GM23338 (cell line): ENCODE results near the gene SUMF1. TPM values are rescaled to one million over a fixed set of nuclear protein-coding genes. Genes with fewer than 3 reads are reported as not detected.

ENCODE experiments used
- ATAC-seq: fragments of 200-7000 bp; cut with Tn5 transposase; 3 replicates; pipeline ENCODE4 v1.9.1; 2020
- DNase-seq: peaks from one replicate; pipeline ENCODE4 v3.0.0-alpha.2; 2015; ENCODE audit warnings: low spot score
- H2AFZ ChIP-seq: fragments of 200-600 bp; sonication (generic); 2 replicates; pipeline ENCODE4 v1.8.0; 2016; ENCODE audit warnings: antibody characterized with exemption, mild to moderate bottlenecking, moderate library complexity
- H3F3A ChIP-seq: fragments of 200-600 bp; sonication (generic); replicated peaks from 2 replicates; pipeline ENCODE4 v1.8.0; 2017; ENCODE audit warnings: antibody characterized with exemption, mixed run types, low read depth
- H3K27ac ChIP-seq: fragments of 200-600 bp; sonication (generic); 2 replicates; pipeline ENCODE4 v1.6.1; 2016; ENCODE audit warnings: low read depth
- H3K27me3 ChIP-seq: fragments of 200-600 bp; sonication (generic); 2 replicates; pipeline ENCODE4 v1.8.0; 2016; ENCODE audit warnings: mild to moderate bottlenecking, mixed run types, moderate library complexity; ENCODE audit not compliant: insufficient read depth
- H3K36me3 ChIP-seq: fragments of 200-600 bp; sonication (generic); 2 replicates; pipeline ENCODE4 v1.8.0; 2016; ENCODE audit warnings: mild to moderate bottlenecking; ENCODE audit not compliant: insufficient read depth
- H3K4me1 ChIP-seq: fragments of 200-600 bp; sonication (generic); 2 replicates; pipeline ENCODE4 v1.8.0; 2016; ENCODE audit warnings: mild to moderate bottlenecking, moderate library complexity; ENCODE audit not compliant: insufficient read depth
- H3K4me2 ChIP-seq: fragments of 200-600 bp; sonication (generic); 2 replicates; pipeline ENCODE4 v1.7.1; 2017; ENCODE audit warnings: mixed run types
- H3K4me3 ChIP-seq: fragments of 200-600 bp; sonication (generic); 2 replicates; pipeline ENCODE4 v1.6.1; 2016; ENCODE audit warnings: mixed run types
- H3K79me2 ChIP-seq: fragments of 200-600 bp; sonication (generic); replicated peaks from 2 replicates; pipeline ENCODE4 v1.8.0; 2017; ENCODE audit warnings: mild to moderate bottlenecking; ENCODE audit not compliant: insufficient read depth
- H3K9me2 ChIP-seq: fragments of 200-600 bp; sonication (generic); 2 replicates; pipeline ENCODE4 v1.8.0; 2017; ENCODE audit not compliant: insufficient read depth
- H4K20me1 ChIP-seq: fragments of 200-600 bp; sonication (generic); replicated peaks from 2 replicates; pipeline ENCODE4 v1.8.0; 2017; ENCODE audit warnings: mild to moderate bottlenecking; ENCODE audit not compliant: insufficient read depth
- H3K27ac Mint-ChIP-seq: 2 replicates; pipeline ENCODE4 v1.8.0; 2020; ENCODE audit warnings: inconsistent platforms, mild to moderate bottlenecking, moderate library complexity, mixed read lengths
- H3K27me3 Mint-ChIP-seq: 3 replicates; pipeline ENCODE4 v1.8.0; 2022; ENCODE audit warnings: low read depth, mild to moderate bottlenecking, moderate library complexity, mixed read lengths, inconsistent platforms; ENCODE audit not compliant: insufficient read depth, poor library complexity
- H3K36me3 Mint-ChIP-seq: 3 replicates; pipeline ENCODE4 v1.8.0; 2021; ENCODE audit warnings: low read depth, mild to moderate bottlenecking, inconsistent platforms, moderate library complexity, mixed read lengths
- H3K4me1 Mint-ChIP-seq: 3 replicates; pipeline ENCODE4 v1.8.0; 2020; ENCODE audit warnings: mild to moderate bottlenecking, inconsistent platforms, mixed read lengths
- H3K4me3 Mint-ChIP-seq: 3 replicates; pipeline ENCODE4 v1.8.0; 2021; ENCODE audit warnings: moderate library complexity, mild to moderate bottlenecking, inconsistent platforms, mixed read lengths
- H3K9me3 Mint-ChIP-seq: 3 replicates; pipeline ENCODE4 v1.8.0; 2020; ENCODE audit warnings: moderate library complexity, mild to moderate bottlenecking, inconsistent platforms, mixed read lengths
- CREB1 ChIP-seq: fragments of 250-450 bp; sonication (Bioruptor Pico); IDR thresholded peaks from 2 replicates; pipeline ENCODE4 v1.5.0; 2020; ENCODE audit warnings: low read depth, mild to moderate bottlenecking, moderate library complexity
- CTCF ChIP-seq, 2 experiments: fragments of 200-600 bp in 1 of 2; sonication (generic) in 1 of 2; conservative IDR thresholded peaks; 2 replicates each; pipeline versions ENCODE4 v1.5.1 to v1.6.1; 2016 to 2017; ENCODE audit warnings: antibody characterized with exemption in 2 of 2, low read depth in 2 of 2, mild to moderate bottlenecking in 2 of 2, moderate library complexity in 1 of 2
- ETS1 ChIP-seq: IDR thresholded peaks from 2 replicates; pipeline ENCODE4 v1.6.1; 2016; ENCODE audit warnings: antibody characterized with exemption
- EZH2 ChIP-seq: fragments of 200-600 bp; sonication (generic); IDR thresholded peaks from one replicate; pipeline ENCODE4 v1.8.0; 2017; ENCODE audit warnings: antibody characterized with exemption, mild to moderate bottlenecking, low read depth; ENCODE audit not compliant: unreplicated experiment
- EZH2phosphoT487 ChIP-seq: fragments of 200-600 bp; sonication (generic); IDR thresholded peaks from one replicate; pipeline ENCODE4 v1.8.1; 2018; ENCODE audit warnings: antibody characterized with exemption; ENCODE audit not compliant: unreplicated experiment
- JUNB ChIP-seq: IDR thresholded peaks from one replicate; pipeline ENCODE4 v1.6.1; 2016; ENCODE audit warnings: antibody characterized with exemption; ENCODE audit not compliant: unreplicated experiment
- NANOG ChIP-seq: IDR thresholded peaks from 2 replicates; pipeline ENCODE4 v1.6.1; 2016; ENCODE audit warnings: antibody characterized with exemption, borderline replicate concordance
- POLR2AphosphoS5 ChIP-seq: IDR thresholded peaks from 2 replicates; pipeline ENCODE4 v1.6.1; 2016; ENCODE audit warnings: antibody characterized with exemption, low read depth
- REST ChIP-seq: IDR thresholded peaks from one replicate; pipeline ENCODE4 v1.6.1; 2018; ENCODE audit warnings: antibody characterized with exemption; ENCODE audit not compliant: unreplicated experiment
- STAT1 ChIP-seq: IDR thresholded peaks from one replicate; pipeline ENCODE4 v1.6.1; 2016; ENCODE audit warnings: antibody characterized with exemption; ENCODE audit not compliant: unreplicated experiment
- ZNF114 ChIP-seq: fragments of 250-450 bp; sonication (Bioruptor Pico); IDR thresholded peaks from 2 replicates; pipeline ENCODE4 v1.5.0; 2020; ENCODE audit warnings: mild to moderate bottlenecking, moderate library complexity
- ZNF331 ChIP-seq: fragments of 250-450 bp; sonication (Bioruptor Pico); IDR thresholded peaks from 2 replicates; pipeline ENCODE4 v1.5.0; 2020; ENCODE audit warnings: low read depth, mild to moderate bottlenecking, moderate library complexity
- polyA plus RNA-seq: library from polyadenylated mRNA; unstranded; fragments of >200 nt; fragmentation: Nextera tagmentation; extraction: Ambion mirVana; gene quantifications from 2 replicates; pipeline ENCODE4 v1.2.1, GENCODE V29; 2016
- total RNA-seq: library from RNA; depleted of rRNA; stranded (reverse); fragments of >200 nt; shearing (Covaris generic); gene quantifications from 2 replicates; pipeline ENCODE4 v1.2.3, GENCODE V29; 2014
- TF ChIP-seq, protein P1 (sequence below): fragments of 250-450 bp; sonication (Bioruptor Pico); IDR thresholded peaks from 2 replicates; pipeline ENCODE4 v1.5.0; 2020; ENCODE audit warnings: mild to moderate bottlenecking, moderate library complexity

Gene SUMF1
- total and polyA plus RNA-seq, 2 experiments from 2014 or later, result 6.9 to 20.3 TPM

DNA sequence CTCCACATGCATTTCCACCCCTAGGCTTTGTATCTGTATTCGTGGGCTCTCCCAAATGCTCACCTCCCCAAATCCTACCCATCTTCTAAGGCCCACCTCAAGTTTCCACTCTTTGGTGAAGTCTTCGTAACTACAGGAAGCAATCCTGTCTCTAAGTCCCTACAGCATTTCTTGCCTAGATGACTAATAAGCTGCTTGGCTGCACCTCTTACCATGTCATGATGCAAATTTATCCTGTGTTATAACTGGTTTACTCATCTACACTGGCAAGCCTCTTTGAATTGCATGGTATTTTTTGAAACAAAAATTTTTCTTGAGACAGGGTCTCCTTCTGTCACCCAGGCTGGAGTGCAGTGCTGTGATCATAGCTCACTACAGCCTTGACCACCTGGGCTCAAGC is 90.6 kb downstream of the SUMF1 start:
- Mint-ChIP-seq H3K27me3 (peaks cover 3% of the 10 kb centered on the region), H3K4me1 (peaks cover 7% of the 10 kb centered on the region), H3K36me3 (peaks cover 16% of the 10 kb centered on the region; the same call in 2 of the 3 replicates), H3K27ac (no peak overlapping the region), H3K4me3 (no peak overlapping the region), H3K9me3 (peaks cover 6% of the 10 kb centered on the region; the same call in 1 of the 3 replicates)
- Histone ChIP-seq H3K4me1 (peaks cover 8% of the 10 kb centered on the region), H3K79me2 (no peaks in the 10 kb centered on the region), H3K4me2 (no peak overlapping the region), H3K9me2 (peaks cover 4% of the 10 kb centered on the region; the same call in 1 of the 2 replicates), H3K27ac (no peak overlapping the region), H2AFZ (no peak overlapping the region), H3K27me3 (no peaks in the 10 kb centered on the region), H3K4me3 (no peak overlapping the region), H4K20me1 (no peaks in the 10 kb centered on the region), H3F3A (no peaks in the 10 kb centered on the region), H3K36me3 (no peaks in the 10 kb centered on the region)
- no peak for DNase-seq
- no peak for ATAC-seq
- TF ChIP-seq CREB1 (CRISPR knock-in tag) (no peak), JUNB (no peak), ZNF114 (no peak), EZH2phosphoT487 (no peak), REST (no peak), POLR2AphosphoS5 (no peak), ETS1 (no peak), EZH2 (no peak), ZNF331 (no peak), NANOG (no peak), CTCF (conservative IDR thresholded peaks at IDR 0.05; ENCODE audit: low read depth in 2 of 2) (no peak), STAT1 (no peak)
- TF ChIP-seq, protein P1, sequence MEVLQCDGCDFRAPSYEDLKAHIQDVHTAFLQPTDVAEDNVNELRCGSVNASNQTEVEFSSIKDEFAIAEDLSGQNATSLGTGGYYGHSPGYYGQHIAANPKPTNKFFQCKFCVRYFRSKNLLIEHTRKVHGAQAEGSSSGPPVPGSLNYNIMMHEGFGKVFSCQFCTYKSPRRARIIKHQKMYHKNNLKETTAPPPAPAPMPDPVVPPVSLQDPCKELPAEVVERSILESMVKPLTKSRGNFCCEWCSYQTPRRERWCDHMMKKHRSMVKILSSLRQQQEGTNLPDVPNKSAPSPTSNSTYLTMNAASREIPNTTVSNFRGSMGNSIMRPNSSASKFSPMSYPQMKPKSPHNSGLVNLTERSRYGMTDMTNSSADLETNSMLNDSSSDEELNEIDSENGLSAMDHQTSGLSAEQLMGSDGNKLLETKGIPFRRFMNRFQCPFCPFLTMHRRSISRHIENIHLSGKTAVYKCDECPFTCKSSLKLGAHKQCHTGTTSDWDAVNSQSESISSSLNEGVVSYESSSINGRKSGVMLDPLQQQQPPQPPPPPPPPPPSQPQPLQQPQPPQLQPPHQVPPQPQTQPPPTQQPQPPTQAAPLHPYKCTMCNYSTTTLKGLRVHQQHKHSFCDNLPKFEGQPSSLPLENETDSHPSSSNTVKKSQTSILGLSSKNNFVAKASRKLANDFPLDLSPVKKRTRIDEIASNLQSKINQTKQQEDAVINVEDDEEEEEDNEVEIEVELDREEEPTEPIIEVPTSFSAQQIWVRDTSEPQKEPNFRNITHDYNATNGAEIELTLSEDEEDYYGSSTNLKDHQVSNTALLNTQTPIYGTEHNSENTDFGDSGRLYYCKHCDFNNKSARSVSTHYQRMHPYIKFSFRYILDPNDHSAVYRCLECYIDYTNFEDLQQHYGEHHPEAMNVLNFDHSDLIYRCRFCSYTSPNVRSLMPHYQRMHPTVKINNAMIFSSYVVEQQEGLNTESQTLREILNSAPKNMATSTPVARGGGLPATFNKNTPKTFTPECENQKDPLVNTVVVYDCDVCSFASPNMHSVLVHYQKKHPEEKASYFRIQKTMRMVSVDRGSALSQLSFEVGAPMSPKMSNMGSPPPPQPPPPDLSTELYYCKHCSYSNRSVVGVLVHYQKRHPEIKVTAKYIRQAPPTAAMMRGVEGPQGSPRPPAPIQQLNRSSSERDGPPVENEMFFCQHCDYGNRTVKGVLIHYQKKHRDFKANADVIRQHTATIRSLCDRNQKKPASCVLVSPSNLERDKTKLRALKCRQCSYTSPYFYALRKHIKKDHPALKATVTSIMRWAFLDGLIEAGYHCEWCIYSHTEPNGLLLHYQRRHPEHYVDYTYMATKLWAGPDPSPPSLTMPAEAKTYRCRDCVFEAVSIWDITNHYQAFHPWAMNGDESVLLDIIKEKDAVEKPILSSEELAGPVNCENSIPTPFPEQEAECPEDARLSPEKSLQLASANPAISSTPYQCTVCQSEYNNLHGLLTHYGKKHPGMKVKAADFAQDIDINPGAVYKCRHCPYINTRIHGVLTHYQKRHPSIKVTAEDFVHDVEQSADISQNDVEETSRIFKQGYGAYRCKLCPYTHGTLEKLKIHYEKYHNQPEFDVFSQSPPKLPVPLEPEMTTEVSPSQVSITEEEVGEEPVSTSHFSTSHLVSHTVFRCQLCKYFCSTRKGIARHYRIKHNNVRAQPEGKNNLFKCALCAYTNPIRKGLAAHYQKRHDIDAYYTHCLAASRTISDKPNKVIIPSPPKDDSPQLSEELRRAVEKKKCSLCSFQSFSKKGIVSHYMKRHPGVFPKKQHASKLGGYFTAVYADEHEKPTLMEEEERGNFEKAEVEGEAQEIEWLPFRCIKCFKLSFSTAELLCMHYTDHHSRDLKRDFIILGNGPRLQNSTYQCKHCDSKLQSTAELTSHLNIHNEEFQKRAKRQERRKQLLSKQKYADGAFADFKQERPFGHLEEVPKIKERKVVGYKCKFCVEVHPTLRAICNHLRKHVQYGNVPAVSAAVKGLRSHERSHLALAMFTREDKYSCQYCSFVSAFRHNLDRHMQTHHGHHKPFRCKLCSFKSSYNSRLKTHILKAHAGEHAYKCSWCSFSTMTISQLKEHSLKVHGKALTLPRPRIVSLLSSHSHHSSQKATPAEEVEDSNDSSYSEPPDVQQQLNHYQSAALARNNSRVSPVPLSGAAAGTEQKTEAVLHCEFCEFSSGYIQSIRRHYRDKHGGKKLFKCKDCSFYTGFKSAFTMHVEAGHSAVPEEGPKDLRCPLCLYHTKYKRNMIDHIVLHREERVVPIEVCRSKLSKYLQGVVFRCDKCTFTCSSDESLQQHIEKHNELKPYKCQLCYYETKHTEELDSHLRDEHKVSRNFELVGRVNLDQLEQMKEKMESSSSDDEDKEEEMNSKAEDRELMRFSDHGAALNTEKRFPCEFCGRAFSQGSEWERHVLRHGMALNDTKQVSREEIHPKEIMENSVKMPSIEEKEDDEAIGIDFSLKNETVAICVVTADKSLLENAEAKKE (CRISPR knock-in tag), result no peak
